KOPT-K1 (cell line): ENCODE measurements around the gene ENDOG.
"Not testable (repeated sequence)": the region's sequence is repeated elsewhere in the genome, so short reads cannot be mapped to it uniquely, and the experiment has no call there.

ENCODE experiments used
- H3K27ac ChIP-seq: fragments of 200-600 bp; sonication (generic); 2 replicates; pipeline ENCODE4 v1.5.1; 2016; ENCODE audit warnings: antibody characterized with exemption, mild to moderate bottlenecking, low read depth, low read length; ENCODE audit not compliant: poor library complexity, severe bottlenecking
- H3K36me3 ChIP-seq: fragments of 200-600 bp; sonication (generic); 2 replicates; pipeline ENCODE4 v1.5.1; 2017; ENCODE audit warnings: antibody characterized with exemption, mild to moderate bottlenecking, low read length, moderate library complexity; ENCODE audit not compliant: insufficient read depth
- H3K9me3 ChIP-seq: fragments of 200-600 bp; sonication (generic); 2 replicates; pipeline ENCODE4 v1.5.1; 2017; ENCODE audit warnings: antibody characterized with exemption, low read length, mild to moderate bottlenecking; ENCODE audit not compliant: insufficient read depth, poor library complexity, severe bottlenecking

The ENDOG gene

GRCh38 chr9:128860937-128861336, 42.6 kb downstream of the ENDOG start:
- Histone ChIP-seq H3K36me3 (no peaks in the 10 kb centered on the region), H3K9me3 (no peaks in the 10 kb centered on the region), H3K27ac (no peak overlapping the region)

- no peak overlapping the region for H3K27ac ChIP-seq
- no peaks in the 10 kb centered on the region for H3K36me3 ChIP-seq
- no peaks in the 10 kb centered on the region for H3K9me3 ChIP-seq
Measured at GRCh38 chr9:128861501-128861900, 43.2 kb downstream of the ENDOG start.

GRCh38 chr9:128862401-128862851, 44.1 kb downstream of the ENDOG start:
- H3K27ac ChIP-seq: no peak overlapping the region
- no peaks in the 10 kb centered on the region for H3K9me3 ChIP-seq
- H3K36me3 ChIP-seq: no peaks in the 10 kb centered on the region

GRCh38 chr9:128863647-128864046, 45.3 kb downstream of the ENDOG start:
- Histone ChIP-seq H3K36me3 (no peaks in the 10 kb centered on the region), H3K9me3 (no peaks in the 10 kb centered on the region), H3K27ac (peak overlapping the region; percentile 14)

GRCh38 chr9:128870128-128870940, 52.0 kb downstream of the ENDOG start:
- no peak overlapping the region for H3K27ac ChIP-seq

GRCh38 chr9:128870941-128871265, 52.6 kb downstream of the ENDOG start:
- H3K36me3 ChIP-seq, H3K27ac ChIP-seq, H3K9me3 ChIP-seq: not testable (repeated sequence)

More at GRCh38 chr9:128870128-128870940, 52.0 kb downstream of the ENDOG start:
- H3K9me3 ChIP-seq: no peaks in the 10 kb centered on the region
- H3K36me3 ChIP-seq: no peaks in the 10 kb centered on the region
